MM.1S (cell line): ENCODE data around the gene ABCE1.

Experiments
- EZH2phosphoT487 ChIP-seq: fragments of 300-600 bp; sonication (generic); IDR thresholded peaks from 2 replicates; pipeline ENCODE4 v1.6.1; 2018; ENCODE audit warnings: antibody characterized with exemption, low read length
- TF ChIP-seq, protein P1 (sequence below): fragments of 300-600 bp; sonication (generic); IDR thresholded peaks from 2 replicates; pipeline ENCODE4 v1.5.1; 2016; ENCODE audit warnings: antibody characterized with exemption, low read length, mixed read lengths

DNA sequence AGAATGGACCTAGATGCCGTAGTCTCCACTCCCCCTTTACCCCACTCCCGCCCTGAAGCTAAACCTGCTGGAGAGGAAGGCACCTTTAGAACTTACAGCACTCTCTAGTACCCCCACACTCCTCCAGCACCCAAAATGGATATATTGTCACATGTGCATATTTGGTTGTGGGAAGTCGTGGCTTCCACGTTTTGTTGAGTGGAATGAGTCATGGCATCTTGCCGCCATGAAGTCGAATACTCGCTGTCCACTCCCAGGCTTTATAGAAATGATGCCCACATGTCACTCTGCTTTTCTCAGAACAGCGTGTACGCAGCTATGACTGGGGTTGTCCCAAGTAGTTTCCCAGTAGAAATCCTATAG, 545 bp downstream of the ABCE1 start:
- TF ChIP-seq, protein P1, sequence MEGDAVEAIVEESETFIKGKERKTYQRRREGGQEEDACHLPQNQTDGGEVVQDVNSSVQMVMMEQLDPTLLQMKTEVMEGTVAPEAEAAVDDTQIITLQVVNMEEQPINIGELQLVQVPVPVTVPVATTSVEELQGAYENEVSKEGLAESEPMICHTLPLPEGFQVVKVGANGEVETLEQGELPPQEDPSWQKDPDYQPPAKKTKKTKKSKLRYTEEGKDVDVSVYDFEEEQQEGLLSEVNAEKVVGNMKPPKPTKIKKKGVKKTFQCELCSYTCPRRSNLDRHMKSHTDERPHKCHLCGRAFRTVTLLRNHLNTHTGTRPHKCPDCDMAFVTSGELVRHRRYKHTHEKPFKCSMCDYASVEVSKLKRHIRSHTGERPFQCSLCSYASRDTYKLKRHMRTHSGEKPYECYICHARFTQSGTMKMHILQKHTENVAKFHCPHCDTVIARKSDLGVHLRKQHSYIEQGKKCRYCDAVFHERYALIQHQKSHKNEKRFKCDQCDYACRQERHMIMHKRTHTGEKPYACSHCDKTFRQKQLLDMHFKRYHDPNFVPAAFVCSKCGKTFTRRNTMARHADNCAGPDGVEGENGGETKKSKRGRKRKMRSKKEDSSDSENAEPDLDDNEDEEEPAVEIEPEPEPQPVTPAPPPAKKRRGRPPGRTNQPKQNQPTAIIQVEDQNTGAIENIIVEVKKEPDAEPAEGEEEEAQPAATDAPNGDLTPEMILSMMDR: no peak
- no peak for TF ChIP-seq EZH2phosphoT487
